CD4-positive, alpha-beta T cell (primary cell): ENCODE data around the gene SLC35D3. TPM values are rescaled to one million over a fixed set of nuclear protein-coding genes. Genes with fewer than 3 reads are reported as not detected.

Experiments used
- ATAC-seq: fragments of 200-7000 bp; cut with Tn5 transposase; one replicate; pipeline ENCODE4 v1.10.0; 2022; ENCODE audit warnings: mild to moderate bottlenecking; ENCODE audit not compliant: poor library complexity
- CTCF ChIA-PET: fragments of 350-600 bp; sonication (Branson Sonifier 250); formaldehyde crosslinking; loops from one replicate; lab custom pipeline; 2021; ENCODE audit warnings: antibody characterized with exemption, inconsistent platforms; lab: Charles Lee
- POLR2A ChIA-PET: fragments of 350-600 bp; sonication (Branson Sonifier 250); formaldehyde crosslinking; loops from one replicate; lab custom pipeline; 2021; ENCODE audit warnings: antibody characterized with exemption, inconsistent platforms; lab: Charles Lee
- DNase-seq, 14 experiments: peaks; one replicate each; pipeline ENCODE4 v3.0.0-alpha.2; 2013 to 2020; ENCODE audit warnings: mixed read lengths in 2 of 14
- H3K27ac ChIP-seq, 2 donors: one replicate each; pipeline versions ENCODE4 v1.5.1 to v1.7.0; 2013; ENCODE audit warnings: low read length in 2 of 2, low read depth in 1 of 2, mild to moderate bottlenecking in 1 of 2
- H3K27me3 ChIP-seq, 2 experiments: 1 replicate in 1 of 2; 2 replicates in 1 of 2; pipeline versions ENCODE4 v1.6.1 to v1.7.0; 2013; ENCODE audit warnings: low read length in 2 of 2, control low read depth in 1 of 2, mild to moderate bottlenecking in 1 of 2, moderate library complexity in 1 of 2; ENCODE audit not compliant: insufficient read depth in 2 of 2, control insufficient read depth in 1 of 2
- H3K36me3 ChIP-seq: one replicate; pipeline ENCODE4 v1.6.1; 2013; ENCODE audit warnings: low read length, control low read depth; ENCODE audit not compliant: insufficient read depth
- H3K4me1 ChIP-seq: one replicate; pipeline ENCODE4 v1.6.1; 2013; ENCODE audit warnings: low read length, control low read depth; ENCODE audit not compliant: insufficient read depth
- H3K4me3 ChIP-seq: one replicate; pipeline ENCODE4 v1.5.1; 2013; ENCODE audit warnings: mild to moderate bottlenecking, low read length, moderate library complexity
- H3K9me3 ChIP-seq, 2 experiments: 1 replicate in 1 of 2; 2 replicates in 1 of 2; pipeline versions ENCODE4 v1.6.1 to v1.7.0; 2013; ENCODE audit warnings: low read length in 2 of 2, mild to moderate bottlenecking in 2 of 2, control low read depth in 1 of 2, moderate library complexity in 1 of 2; ENCODE audit not compliant: control insufficient read depth in 1 of 2, insufficient read depth in 1 of 2
- H3K27ac Mint-ChIP-seq: one replicate; pipeline ENCODE4 v1.8.0; 2020; ENCODE audit warnings: mixed read lengths
- H3K27me3 Mint-ChIP-seq: one replicate; pipeline ENCODE4 v1.8.0; 2021; ENCODE audit warnings: mixed read lengths
- H3K36me3 Mint-ChIP-seq: one replicate; pipeline ENCODE4 v1.8.0; 2021; ENCODE audit warnings: low read depth, mixed read lengths
- H3K4me1 Mint-ChIP-seq: one replicate; pipeline ENCODE4 v1.8.0; 2021; ENCODE audit warnings: low read depth, mixed read lengths
- H3K4me3 Mint-ChIP-seq: one replicate; pipeline ENCODE4 v1.8.0; 2020; ENCODE audit warnings: mild to moderate bottlenecking, mixed read lengths
- H3K9me3 Mint-ChIP-seq: one replicate; pipeline ENCODE4 v1.8.0; 2020; ENCODE audit warnings: mixed read lengths
- CTCF ChIP-seq: fragments of 200-600 bp; IDR thresholded peaks from one replicate; pipeline ENCODE4 v1.8.0; 2022; ENCODE audit warnings: antibody characterized with exemption, mild to moderate bottlenecking
- intact Hi-C, 2 experiments: fragments of 100-400 bp; cut with DNase I in 1 of 2; cut with micrococcal nuclease in 1 of 2; formaldehyde crosslinking; loops; one replicate each; pipeline versions ENCODE4 v1.15.1 to v1.9.0; 2023 to 2025; cut with DNase I, micrococcal nuclease
- total RNA-seq, 174 experiments: library from RNA in 2 of 174; stranded (reverse) in 2 of 174; gene quantifications; one replicate each; pipeline ENCODE4 v1.2.3 and lab custom pipeline; 2021 to 2026

The SLC35D3 gene
- total RNA-seq, 2 experiments from 2014 or later: not detected

GRCh38 chr6:136930528-136930927 lies 8.4 kb downstream of the SLC35D3 start:
- no peaks in the 10 kb centered on the region for H3K9me3 ChIP-seq
- H3K36me3 ChIP-seq: no peaks in the 10 kb centered on the region
- H3K27me3 ChIP-seq: peaks cover 2 to 5% of the 10 kb centered on the region in 2 experiments
- Mint-ChIP-seq H3K9me3 (no peaks in the 10 kb centered on the region), H3K27me3 (peaks cover 58% of the 10 kb centered on the region), H3K27ac (no peak overlapping the region), H3K4me3 (no peak overlapping the region), H3K36me3 (no peaks in the 10 kb centered on the region), H3K4me1 (no peaks in the 10 kb centered on the region)
- ChIA-PET CTCF (no interaction called here), POLR2A (no interaction called here)
- H3K4me1 ChIP-seq: no peaks in the 10 kb centered on the region
- no peak for TF ChIP-seq CTCF
- no peak overlapping the region for H3K4me3 ChIP-seq
- intact Hi-C loops: no loop called here
- no peak overlapping the region for H3K27ac ChIP-seq
- ATAC-seq (no peak), DNase-seq (no peak)

GRCh38 chr6:136932599-136932998 lies 10.5 kb downstream of the SLC35D3 start:
- Mint-ChIP-seq H3K36me3 (no peaks in the 10 kb centered on the region), H3K9me3 (no peaks in the 10 kb centered on the region), H3K4me3 (no peak overlapping the region), H3K4me1 (no peaks in the 10 kb centered on the region), H3K27me3 (peaks cover 60% of the 10 kb centered on the region), H3K27ac (no peak overlapping the region)
- POLR2A ChIA-PET: no interaction called here
- ATAC-seq (no peak), DNase-seq (no peak)
- Histone ChIP-seq H3K27ac (no peak overlapping the region), H3K36me3 (no peaks in the 10 kb centered on the region), H3K4me3 (no peak overlapping the region), H3K4me1 (no peaks in the 10 kb centered on the region), H3K9me3 (no peaks in the 10 kb centered on the region), H3K27me3 (peaks cover 5 to 7% of the 10 kb centered on the region in 2 experiments)
- TF ChIP-seq CTCF: no peak
- CTCF ChIA-PET: no interaction called here
- intact Hi-C loops: no loop called here

GRCh38 chr6:136945072-136945471 lies 23.0 kb downstream of the SLC35D3 start:
- intact Hi-C loops: no loop called here
- POLR2A ChIA-PET: no interaction called here

More at GRCh38 chr6:136945072-136945471, 23.0 kb downstream of the SLC35D3 start:
- Mint-ChIP-seq H3K27me3 (peaks cover 10% of the 10 kb centered on the region), H3K4me1 (no peaks in the 10 kb centered on the region), H3K27ac (no peak overlapping the region), H3K9me3 (peaks cover 8% of the 10 kb centered on the region), H3K36me3 (no peaks in the 10 kb centered on the region), H3K4me3 (no peak overlapping the region)
- H3K27ac ChIP-seq: no peak overlapping the region
- no peaks in the 10 kb centered on the region for H3K36me3 ChIP-seq
- H3K4me1 ChIP-seq: no peaks in the 10 kb centered on the region
- no peak for TF ChIP-seq CTCF
- no peak for DNase-seq
- no peak for ATAC-seq
- H3K4me3 ChIP-seq: no peak overlapping the region
- peaks cover 0 to 12% of the 10 kb centered on the region in 2 experiments for H3K27me3 ChIP-seq
- CTCF ChIA-PET: no interaction called here
- peaks cover 4 to 5% of the 10 kb centered on the region in 2 experiments for H3K9me3 ChIP-seq
